GM18907 (cell line): ENCODE data around the gene WWC1.
A peak's percentile ranks its signal among the peaks of the same experiment; 100 is the strongest.

Source experiments
- ATAC-seq: cut with Tn5 transposase; IDR thresholded peaks from one replicate; pipeline ENCODE4 v1.9.1; 2021; ENCODE audit warnings: mild to moderate bottlenecking, moderate library complexity; ENCODE audit not compliant: unreplicated experiment

Gene WWC1

DNA sequence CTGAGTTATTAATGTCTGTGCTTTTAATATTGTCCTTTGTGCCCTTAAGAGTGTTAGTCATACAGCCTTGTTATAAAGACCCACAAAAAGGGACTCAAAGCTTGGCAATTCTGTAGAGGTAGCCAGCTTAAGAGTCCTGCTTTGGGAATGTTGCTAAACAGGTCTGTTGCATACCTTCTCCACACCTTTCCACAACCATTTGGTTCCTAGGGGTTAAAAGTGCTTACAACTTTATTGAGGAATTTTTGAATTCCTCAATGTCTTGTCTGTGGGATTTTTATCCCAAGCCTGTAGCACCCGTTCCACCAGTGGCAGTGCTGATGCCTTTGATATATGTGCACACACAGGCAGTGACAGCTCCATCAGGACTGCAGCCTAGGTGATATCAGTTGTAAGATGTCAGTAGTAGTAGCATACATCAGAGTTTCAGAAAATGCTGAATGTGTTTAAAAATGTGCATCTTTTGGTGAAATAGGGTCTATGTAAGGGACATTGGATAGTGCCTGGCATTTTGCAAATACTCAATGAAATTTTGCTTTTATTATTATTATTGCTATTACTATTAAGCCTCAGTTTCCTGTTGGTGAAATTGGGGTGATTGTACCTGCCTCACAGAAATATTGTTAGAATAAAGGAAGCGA lies 68.5 kb downstream of the WWC1 start:
- ATAC-seq: no peak

DNA sequence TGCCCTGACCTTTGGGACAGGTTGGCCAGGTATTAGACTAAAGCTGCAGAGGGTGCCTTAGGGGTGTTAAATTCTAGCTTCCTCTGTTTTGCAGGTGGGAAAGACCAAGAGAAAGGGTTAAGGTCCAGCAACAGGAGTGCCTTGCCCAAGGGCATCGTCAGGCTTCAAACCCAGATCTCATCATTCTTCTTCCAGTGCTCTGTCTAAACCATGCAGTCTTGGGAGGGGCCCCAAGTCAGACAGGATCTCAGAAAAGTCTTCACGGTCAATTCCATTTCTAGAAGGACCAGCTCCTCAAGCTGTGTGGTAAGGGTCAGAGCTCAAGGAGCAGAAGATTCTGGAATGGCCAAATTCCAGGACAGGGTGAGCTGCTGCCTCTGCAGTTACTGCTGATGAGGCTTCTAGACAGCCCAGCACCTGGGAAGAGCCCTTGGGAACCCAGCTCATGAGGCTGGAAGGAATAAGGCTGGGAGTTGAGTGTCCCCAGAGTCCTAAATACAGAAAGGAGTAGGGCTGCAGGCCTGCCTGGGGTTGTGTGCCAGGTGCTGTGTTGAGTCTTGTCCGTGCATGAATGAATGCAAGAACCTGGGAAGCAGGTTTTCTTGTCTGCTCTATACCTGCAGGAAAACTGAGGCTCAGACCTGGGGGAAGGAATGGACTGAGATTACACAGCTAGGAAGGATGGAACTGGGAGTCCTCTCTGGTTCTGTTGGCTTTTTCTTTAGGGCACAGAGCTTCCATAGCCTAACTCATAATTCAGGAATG lies 69.3 kb downstream of the WWC1 start:
- no peak for ATAC-seq

DNA sequence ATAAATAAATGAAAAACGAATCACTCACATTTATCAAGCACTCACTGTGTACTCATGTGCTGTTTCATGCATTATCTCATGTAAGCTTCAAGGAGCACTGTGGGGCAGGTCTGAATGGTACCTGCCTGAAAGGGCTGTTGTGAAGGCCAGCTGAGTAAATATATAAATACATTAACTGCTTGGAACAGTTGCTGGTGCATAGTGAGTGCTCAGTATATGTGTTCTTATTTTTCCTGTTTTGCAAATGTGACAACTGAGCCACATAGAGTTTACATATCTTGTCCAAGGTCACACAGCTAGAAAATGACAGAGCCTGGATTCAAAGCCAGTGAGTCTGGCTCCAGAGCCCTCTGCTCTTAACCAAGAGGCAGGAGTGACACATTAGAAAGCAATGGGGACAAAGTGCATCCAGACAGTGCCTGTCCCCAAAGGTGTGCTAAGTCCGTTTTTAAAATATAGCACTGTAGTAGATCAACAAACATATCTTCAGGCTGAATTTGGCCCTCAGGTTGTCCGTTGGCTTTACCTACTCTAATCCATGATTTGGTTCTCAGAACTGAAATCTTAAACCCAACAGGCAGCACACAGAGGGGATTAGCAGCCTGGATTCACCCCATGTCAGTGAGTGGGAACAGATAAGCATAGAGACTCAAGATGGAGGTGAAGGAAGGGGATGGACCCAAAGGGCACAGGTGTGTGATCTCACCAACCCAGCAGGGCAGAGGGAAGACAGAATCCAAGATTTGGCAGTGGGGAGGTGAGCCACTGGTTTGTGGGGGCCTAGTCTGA lies 70.8 kb downstream of the WWC1 start:
- ATAC-seq: no peak

DNA sequence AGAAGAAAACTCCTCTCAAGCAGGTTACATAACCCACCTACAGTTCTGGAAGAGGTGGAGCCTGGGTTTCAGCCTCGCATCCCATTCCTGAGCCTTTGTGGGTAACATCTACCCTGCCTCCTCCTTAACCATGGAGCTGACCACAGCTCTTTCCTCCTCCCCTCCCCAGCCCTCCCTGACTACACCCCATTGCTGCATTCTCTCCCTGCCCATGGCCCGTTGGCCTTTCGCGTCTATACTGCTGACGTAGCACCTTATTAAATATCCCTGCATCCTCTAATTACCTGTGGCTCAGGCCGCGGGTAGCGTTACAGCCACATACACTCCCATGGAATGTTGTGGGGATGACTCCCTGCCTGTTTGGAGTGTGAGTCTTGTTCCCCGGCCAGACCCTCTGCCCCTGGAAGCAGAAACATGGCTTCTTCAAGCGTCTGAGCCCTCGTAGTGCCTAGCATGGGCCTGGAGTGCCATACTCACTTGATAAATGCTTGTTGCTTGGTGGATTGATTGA lies 72.8 kb downstream of the WWC1 start:
- no peak for ATAC-seq

DNA sequence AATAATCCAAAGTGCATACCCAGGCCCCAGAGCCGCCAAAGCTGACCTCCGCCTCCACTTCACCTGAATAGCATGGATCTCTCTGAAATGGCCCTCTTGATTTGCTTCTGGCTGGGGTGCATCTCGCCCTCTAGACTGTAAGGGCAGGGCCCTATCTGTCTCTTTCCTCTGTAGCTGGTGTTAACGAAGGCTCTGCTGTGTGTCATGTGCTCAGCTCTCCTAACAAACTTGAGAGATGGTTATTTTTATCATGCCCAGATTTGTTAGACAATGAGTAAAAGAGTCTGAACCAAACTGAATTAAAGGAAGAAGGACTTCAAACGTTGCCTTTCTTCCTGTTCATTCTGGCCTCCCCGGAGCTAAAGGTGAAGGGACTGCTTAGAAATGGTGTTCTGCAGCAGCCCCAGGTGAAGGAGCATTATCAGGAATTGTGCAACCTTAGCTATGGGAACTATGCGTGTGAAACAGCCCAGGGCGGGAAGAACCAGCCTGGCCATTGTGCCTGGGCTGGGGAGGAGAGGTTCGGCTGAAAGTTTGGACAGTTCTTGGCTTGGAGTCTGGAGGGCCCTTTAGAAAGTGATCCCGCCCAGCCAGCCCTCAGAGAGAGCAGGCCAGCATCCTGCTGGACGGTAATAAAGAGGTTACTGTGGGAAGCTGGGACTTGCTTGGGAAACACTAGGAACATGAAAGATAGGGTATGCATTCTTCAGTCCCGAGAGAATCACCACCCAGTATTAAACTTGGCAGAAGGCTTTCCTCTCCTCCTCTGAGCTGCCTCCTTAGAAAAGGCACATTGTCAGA lies 73.5 kb downstream of the WWC1 start:
- no peak for ATAC-seq

DNA sequence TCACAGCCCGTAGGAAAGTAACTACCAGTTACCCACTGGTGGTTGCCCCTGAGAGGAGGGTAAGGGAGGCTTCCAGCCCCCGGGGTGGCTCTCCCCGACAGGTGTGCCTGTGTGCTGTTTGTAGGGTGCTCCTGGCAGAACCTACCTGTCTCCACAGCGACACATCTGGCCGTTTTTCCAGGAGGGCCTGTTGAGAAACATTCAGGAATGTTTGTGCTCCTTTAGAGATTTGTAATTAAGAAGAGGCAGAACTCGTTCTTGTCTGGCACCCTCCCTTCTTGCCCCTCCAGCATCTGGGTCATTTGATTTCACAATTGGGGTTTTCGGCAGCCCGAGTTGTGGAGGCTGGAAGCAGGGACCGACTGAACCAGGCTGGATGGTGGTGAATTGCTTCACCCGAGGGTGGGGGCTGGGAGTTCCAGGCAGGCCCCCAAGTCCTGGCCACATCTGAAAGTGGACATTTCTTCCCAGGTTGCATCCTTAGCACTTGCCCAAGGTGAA lies 74.2 kb downstream of the WWC1 start:
- no peak for ATAC-seq

DNA sequence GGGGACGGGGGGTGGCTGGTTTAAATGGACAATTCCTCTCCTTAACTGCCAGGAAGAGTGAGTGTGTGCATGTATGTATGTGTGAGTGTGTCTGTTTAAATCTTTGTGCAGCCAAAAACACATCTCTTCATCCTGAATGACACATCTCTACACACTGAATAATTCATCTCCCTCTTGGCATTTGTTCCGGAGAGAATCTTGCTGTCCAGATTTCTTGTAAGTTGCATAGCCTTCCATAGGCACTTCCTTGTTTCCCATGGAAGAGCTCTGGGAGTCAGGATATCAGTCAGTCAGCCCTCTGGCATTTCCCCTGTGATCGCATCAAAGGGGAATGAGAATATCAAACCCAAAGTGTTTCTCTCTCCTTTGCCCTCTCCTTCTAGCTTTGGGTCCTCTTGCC lies 74.7 kb downstream of the WWC1 start:
- no peak for ATAC-seq

DNA sequence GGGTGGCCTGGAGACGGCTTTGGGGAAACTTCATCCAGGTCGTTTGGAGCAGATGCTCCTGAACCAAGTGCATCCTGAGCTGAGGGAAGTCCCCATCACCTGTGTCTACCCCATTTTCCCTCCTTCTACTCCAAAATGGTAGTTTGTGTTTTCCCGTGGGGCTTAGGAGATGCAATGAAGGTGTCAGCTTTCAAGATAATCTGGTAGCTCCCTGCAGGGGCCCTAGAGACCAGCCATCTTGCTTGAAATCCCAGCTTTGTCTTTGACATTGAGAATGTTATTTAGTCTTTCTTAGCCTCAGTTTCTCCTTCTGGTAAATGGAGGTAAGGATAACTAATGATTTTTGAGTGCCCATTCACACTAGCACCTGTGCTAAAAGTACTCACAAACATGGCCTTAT lies 77.4 kb downstream of the WWC1 start:
- ATAC-seq: no peak

DNA sequence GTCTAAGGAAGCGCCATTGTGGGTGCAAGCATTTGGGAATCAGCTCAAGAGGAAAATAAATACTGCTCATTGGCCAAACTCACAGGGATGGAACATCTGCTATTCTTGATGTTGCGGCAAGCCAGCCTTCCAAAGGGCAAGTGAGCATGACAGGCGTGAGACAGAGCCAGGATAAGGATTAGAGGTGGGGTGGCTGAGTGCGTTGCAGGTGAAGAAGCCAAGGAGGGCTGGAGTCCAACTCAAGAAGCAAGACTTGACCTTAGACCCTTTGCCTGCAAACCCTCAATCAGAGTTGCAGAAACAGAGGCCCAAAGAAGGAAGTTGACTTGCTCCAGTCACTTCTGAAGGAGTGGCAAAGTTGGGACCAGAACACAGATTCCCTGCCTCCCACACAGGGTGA lies 79.4 kb downstream of the WWC1 start:
- no peak for ATAC-seq

DNA sequence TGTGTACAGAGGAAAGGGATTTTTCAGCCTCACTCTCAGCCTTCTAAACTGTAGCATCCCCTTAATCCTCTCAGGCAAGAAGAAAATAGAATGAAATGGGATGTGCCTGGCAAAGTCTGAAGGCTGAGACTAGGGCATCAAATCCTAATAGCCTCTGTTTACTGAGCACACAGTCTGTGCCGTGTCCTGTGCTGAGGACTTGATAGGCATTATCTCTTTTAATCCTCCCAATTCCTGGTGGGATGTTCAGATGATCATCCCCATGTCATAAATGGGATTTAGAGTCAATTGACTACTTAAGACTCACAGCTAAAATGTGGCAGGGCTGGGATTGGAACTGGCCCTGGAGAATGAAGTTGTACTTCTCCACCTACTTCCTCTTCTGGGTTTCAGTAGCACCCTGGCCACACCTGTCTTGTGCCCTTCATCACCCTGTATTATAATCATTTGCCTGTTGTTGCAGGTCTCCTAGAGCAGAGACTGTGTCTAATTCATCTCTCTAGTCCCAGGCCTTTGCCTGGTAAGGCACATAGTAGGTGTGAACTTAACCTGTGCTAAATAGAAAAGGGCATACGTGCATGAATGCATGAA lies 81.0 kb downstream of the WWC1 start:
- peak; percentile 80 for ATAC-seq

DNA sequence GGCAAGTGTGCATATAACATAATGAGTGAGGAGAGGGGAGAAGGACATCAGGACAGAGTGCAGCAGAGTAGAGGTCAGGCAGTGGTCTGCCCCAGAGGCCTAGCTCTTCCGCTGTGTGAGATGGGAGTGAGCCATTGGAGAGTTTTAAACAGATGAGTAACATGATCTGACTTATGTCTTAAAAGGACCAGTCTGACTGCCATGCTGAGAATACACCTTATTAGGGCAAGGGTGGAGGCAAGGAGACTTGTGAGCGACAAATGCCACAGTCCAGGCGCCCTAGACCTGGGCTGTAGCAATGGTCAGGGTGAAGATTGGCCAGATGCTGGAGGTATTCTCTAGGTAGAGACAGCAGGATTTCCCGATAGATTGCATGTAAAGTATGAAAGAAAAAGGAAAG lies 83.1 kb downstream of the WWC1 start:
- ATAC-seq: no peak

DNA sequence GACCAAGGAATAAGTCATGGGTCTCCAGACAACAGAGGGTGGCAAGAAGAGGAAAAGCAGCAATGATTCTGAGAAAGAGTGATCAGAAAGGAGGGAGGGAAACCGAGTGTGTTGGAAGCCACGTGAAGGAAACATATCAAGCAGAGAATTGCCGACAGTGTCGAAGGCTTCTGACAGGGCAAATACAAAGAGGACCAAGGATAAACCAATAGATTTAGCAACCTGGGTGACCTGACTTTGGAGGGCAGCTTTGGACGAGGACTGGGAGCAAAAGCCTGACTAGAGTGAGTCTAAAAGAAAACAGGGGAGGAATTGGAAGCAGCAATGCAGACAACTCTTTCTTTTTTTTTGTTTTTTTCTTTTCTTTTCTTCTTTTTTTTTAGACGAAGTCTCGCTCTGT lies 83.8 kb downstream of the WWC1 start:
- no peak for ATAC-seq

DNA sequence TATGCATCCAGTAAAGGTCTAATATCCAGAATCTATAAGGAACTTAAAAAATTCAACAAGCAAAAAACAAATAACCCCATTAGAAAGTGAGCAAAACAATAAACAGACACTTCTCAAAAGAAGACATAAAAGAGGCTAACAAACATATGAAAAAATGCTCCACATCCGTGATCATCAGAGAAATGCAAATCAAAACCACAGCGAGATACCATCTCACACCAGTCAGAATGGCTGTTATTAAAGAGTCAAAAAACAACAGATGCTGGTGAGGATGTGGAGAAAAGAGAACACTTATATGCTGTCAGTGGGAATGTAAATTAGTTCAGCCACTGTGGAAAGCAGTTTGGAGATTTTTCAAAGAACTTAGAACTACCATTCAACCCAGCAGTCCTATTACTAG lies 86.1 kb downstream of the WWC1 start:
- ATAC-seq: no peak

DNA sequence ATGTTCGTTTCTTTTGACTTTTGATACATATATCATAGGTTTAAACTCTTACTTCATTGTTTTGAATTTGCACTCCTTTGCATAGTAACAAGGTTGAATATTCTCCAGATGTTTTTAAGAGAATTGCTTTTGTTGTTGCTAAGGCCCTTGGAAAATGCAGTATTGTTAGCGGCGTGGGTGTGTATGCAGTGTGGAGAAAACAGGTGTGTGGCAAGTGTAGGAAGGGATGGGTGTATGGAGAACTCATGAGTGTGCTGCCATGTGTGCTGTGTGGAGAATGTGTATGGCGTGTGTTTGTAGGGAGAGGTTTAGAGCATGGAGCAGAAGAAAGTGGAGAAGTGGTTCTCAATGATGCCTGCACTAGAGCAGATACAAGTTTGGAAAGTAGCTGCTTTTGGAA lies 87.3 kb downstream of the WWC1 start:
- no peak for ATAC-seq

DNA sequence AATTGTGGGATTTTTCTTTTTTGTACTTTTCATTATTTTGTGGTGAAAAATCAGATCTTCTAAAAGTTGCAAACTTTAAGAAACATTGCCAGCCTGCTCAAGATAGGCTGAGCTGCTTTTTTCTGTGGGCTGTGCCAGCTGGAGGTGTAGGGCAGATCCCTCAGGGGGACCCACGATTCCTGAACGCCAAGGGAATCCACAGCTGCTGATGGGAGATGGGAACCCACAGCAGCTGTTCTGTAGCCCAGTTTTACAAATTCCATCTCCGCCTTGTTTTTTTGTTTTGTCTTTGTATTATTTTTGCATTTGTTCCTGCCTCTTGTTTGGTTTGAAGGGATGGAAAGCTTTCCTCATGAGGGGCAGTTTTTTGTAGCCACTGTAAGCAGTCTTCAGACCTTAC lies 91.0 kb downstream of the WWC1 start:
- ATAC-seq: no peak

DNA sequence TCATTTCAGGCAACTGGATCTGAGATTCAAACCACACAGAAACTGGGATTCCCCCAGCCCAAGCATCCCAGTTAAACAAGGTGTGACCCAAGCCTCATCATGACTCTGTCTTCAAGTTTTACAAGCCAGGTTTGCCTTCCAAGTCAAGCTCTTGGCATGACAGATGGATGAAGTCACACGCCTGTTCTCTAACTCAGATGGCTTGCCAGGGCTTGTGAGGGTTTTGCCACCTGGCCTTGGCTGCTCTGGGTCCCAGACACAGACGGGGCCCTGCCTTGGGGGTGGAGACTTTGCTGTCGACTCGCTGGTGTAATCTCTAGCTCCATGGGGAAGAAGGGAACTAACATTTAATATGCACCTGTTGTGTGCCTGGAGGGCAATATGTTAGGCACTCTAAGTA lies 99.0 kb downstream of the WWC1 start:
- no peak for ATAC-seq

DNA sequence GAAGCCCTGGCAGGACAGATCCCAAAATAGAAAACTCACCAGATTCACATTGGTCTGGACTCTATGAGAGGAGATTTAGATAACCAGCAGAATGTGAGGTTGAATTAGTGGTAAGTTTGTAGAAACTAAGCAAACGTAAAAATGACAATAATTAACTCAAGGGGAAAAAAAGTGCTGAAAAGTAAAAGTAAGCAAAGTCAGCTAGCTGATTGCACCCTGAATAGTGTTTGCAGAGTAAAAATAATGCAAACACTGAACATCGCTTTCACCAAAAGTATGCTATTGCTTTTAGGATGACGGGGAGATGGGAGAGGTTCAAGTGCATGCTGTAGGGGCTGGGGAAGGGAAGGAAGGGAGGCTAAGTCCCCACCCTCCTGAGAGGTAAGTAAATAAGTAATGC lies 102.3 kb downstream of the WWC1 start:
- no peak for ATAC-seq

DNA sequence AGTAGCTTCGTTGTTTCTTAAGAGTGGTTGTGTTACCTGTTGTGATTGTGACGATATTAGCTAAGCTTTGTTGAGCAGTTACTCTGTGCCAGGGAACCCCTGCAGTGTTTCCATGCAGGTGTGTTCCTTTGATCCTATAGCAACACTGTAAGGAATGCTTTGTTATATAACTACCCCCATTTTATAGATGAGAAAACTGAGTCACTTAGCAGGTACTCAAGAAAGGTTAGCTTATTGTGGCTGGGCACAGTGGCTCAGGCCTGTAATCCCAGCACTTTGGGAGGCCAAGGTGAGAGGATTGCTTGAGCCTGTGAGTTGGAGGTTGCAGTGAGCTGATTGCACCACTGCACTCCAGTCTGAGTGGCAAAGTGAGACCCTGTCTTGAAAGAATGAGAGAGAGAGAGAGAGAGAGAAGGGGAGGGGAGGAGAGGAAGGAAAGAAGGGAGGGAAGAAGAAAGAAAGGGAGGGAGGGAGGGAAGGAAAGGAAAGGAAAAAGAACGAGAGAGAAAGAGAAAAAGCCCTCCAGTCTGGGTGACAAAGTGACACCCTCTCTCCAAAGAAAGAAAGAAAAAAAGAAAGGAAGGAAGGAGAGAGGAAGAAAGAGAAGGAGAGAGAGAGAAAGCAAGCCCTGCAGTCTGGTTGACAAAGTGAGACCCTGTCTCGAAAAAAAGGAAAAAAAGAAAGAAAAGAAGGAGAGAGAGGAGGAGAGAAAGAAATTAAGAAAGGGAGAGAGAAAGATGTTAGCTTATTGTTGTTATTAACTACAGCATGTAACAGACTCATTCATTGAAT lies 109.2 kb downstream of the WWC1 start:
- ATAC-seq: no peak

DNA sequence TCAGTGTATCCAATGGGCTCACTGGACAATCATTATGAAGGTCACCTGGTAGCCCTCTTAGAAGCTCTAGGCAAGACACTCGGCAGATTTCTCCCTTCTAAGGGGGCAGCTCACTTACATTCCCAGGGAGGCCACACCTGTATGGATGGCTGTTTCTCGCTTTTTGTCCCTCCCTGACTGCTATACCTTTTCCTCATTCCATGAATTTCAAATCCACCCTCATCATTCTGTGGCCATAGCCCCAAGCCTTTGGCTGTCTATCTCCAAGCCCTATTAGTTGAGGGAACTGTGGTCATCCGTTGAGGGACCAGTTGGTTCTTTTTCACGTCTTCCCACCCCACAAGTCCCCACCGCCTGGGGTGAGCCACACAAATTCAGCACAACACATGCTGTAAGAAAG lies 109.8 kb downstream of the WWC1 start:
- ATAC-seq: no peak

DNA sequence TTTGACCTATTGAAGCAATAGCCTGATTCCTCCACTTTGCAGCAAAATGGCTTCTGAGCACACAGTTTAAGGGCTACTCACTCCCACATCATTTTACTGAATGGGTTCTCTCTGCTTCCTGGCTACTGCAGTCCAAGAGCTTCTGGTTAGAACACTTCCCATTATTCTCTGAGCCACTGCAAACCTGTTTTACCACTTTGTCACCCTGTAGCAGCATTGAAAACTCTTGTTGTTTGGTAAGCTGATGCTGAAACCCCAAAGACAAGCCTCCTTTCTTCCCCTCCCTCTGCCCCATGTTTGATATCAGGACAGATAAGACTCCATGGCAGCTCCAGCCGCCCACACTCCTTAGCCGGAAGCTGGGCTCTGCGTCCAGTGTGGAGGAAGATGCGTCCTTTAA lies 110.4 kb downstream of the WWC1 start:
- ATAC-seq: no peak
